Stimulated activated CD4-positive, alpha-beta T cell treated with anti-CD3 and anti-CD28 coated beads, Interleukin-1b, Interleukin-23, amount 100 ng/mL, for 4 hours (primary cell): ENCODE measurements around the gene SAMHD1.

Experiments
- DNase-seq, 2 donors: peaks; one replicate each; pipeline ENCODE4 v3.0.0-alpha.2; 2020; ENCODE audit warnings: low read depth in 2 of 2

Gene SAMHD1

DNA sequence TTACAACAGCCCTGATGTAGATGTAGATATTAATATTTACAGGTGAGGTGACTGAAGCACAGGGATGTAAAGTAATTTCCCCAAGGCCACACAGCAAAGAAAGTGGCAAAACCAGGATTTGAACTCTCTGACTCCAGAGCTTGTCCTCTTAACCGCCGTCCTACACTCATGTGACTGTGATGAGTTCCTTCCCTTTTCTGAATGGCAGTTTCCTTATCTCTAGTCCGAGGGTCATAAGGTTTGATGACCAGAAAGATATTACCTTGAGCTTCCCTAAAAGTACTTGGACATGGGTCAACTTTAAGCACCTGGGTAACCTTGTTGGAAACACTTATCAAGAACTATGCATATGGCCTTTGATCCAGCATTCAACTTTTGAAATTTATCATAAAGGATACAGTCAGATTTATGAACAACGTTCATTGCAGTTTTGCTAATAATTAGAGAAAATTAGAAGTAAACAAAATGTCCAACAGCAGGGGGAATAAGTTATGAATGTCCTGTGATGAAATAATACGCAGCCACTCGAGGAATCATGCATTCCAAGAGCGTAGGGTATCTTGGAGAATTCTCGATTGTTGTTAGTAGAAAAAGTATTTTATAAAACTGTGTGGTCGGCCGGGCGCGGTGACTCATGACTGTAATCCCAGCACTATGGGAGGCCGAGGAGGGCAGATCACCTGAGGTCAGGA lies 77.9 kb downstream of the SAMHD1 start:
- no peak for DNase-seq

DNA sequence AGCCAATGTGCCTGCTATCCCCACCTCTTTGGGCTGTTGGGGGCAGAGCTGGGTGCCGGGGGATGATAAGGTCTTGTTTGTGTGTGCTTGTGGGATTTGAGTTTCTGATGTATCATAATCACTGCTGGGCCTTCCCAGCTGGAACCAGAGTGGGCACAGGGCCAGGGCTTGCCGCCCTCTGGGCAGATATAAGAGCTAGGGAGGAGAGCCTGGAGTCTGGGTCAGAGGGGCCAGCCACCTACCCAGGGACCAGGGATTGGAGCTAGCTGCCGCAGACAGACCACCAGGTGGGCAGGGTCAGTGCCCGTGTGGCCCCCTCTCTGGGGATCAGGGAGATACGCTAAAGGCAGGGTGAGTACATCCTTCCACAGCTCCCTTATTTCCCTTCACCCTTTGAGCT lies 78.7 kb downstream of the SAMHD1 start:
- no peak for DNase-seq

DNA sequence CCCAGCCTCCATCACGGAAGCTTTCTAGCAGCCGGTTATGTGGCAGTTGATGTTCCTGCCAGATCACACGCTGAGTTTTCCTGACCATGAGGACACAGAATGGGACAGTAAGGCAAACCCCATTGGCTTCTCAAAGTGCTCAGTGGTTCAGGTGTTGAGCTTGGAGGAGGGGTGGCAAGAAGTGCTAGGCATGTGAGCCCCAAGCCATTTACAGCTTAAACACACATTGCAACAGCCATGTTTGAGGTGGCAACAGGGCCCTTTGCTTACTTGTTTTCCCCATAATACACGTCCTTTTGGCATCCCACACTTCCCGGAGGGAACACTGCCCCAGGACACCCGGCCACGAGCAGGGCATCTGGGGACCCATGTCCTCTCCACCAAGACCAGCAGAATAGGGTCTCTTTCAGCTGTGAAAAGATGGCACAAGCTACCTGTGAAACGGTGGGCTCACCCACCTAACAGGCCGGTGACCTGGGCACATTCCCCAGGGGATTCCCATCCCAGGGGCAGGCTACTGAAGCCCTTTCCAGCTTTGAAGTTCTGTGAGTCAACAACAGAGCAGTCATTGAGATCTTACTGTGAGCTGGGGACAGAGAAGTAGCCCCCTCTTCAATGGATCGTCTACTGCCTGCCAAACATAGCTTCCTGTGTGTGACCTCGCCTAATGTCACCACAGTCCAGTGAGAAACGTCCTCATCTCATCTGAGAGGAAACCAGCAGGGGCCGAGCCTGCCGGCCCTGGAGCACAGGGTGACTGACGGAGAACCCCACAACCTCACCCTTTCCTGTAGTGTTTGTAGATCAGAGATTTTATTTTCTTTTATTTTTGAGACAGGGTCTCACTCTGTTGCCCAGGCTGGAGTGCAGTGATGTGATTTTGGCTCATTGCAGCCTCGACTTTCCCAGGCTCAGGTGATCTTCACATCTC lies 79.6 kb downstream of the SAMHD1 start:
- no peak for DNase-seq

DNA sequence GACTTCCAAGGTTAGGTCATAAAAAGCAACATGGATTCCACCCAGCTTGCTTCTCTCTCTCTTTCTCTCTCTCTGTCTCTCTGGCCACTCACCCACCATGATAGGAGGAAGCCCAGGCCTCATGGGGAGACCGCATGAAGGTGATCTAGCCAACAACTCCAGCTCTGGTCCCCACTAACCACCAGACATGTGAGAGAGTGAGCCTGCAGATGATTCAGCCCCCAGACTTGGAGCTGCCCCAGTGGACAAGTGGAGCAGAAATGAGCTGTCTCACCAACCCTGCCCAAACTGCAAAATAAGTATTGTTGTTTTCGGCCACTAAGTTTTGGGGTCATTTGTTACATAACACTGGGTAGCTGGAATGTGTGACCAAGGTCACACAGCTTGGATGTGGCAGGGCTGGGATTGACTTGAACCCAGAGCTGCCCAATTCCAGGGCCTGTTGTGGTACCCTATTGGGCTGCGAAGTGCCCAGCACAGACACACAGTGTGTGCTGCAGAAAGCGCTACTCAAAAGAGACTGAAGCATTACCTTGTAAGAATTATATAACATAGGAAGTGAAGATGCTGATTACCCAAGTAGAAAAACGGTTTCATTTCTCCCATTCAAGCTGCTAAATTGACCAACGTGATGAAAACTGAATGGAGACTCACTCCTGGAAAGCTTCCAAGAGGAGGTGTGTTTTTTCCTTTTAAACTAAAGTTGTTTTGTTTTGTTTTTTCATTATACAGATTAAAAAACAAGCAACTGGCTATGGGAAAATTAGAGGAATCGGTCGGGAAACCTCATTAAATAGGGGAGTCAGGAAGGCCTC lies 84.6 kb downstream of the SAMHD1 start:
- no peak for DNase-seq

DNA sequence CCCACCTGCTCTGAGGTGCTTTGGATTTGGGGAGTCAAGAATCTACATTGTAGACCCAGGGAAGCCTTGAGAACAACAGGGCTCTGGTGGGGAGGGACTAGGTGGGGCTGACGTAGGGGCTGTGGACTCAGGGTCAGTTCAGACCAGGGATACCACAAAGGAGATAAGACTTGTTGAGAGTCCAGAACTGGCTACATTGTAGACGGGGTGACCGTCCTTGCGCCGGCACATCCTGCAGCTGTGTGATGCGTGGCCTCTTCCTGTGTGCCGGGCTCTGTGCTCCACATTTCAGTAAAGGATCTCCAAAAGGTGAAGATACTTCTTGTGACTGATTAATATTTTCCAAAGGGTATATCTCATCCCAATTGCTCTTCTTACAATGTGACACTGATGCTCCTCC lies 85.3 kb downstream of the SAMHD1 start:
- no peak for DNase-seq

DNA sequence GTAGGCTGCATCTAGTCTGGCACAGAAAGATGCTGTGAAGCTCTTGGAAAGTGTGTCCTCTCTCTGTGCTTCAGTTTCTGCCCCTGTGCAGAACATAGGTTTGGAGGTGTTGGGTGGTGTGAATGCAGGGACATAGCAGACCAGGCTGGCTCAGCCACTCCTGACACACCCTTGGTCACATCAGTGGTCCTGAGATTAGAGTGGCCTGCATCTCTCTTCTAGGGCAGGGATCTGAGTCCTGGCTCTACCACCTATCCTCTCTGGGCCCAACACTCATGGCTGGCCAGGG lies 85.7 kb downstream of the SAMHD1 start:
- no peak for DNase-seq

DNA sequence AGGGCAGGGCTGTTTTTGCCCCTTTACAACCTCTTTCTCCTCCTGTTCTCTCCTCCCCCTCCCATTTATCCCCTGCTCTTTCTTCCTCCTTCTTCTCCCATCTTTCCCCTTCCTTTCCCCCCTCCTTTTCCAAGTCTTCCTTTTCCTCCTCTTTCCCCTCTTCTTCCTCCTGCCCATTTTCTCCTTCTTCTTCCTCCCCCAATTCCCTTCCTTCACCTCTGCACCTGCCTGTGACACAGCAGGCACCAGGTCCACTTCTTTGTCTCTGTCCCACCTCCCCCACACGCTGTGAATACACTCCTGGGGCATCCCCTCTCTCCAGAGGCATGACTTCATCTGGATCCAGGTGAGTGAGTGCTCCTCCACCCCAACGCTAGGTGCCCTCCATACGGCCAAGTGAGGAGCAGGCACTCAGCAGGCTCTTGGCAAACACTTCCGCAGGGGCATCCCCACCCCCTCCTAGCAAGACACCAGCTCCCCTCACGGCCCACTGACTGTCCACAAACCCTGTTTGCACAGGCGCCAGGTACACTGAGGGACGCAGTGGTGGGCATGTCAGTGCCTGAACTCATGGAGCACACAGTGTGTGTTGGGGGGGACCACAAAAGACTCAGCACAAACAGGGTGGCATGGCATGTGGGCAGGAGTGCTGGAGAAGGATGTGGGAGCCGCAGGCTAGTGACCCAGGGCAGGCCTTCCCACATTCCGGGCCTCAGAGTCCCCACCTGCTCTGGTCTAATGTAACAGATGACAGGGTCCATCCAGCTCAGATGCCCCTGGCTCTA lies 86.2 kb downstream of the SAMHD1 start:
- no peak for DNase-seq

DNA sequence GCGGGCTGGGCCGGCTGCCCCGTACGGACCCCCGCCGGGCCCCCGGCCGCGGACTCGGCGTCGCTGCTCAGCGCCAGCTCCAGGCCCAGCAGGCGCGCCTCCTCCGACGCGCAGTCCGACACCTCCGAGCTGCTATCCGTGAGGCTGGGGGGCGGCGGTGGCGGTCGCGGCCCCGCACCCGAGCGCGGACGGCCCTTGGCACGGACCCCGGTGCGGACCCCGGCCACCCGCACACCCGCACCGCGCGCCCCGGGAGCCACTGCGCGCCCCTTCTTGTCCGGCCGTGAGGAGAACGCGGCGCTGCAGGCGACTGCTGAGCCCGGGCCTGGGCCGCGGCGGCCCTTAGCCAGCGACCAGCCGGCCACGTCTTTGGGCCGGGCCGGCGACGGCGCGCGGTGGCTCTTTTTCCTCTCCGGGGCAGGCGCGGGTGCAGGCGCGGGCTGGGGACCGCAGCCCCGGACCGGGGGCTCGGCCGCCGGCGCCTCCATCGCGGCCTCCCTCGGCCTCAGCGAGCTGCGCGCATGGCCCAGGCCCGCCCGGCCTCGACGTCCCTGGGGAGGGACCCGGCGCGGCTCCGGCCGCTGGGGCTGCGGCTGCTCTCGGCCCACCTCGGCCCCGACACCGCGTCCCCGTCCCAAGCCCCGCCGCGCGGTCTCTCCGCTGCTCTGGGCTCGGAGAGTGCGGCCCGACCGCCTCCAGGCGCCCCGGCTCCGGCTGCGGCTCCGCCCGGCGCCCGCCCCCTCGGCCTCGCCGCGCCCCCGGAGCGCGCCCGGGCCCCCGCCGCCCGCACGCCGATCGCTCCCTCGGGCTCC lies 88.4 kb downstream of the SAMHD1 start:
- no peak for DNase-seq

DNA sequence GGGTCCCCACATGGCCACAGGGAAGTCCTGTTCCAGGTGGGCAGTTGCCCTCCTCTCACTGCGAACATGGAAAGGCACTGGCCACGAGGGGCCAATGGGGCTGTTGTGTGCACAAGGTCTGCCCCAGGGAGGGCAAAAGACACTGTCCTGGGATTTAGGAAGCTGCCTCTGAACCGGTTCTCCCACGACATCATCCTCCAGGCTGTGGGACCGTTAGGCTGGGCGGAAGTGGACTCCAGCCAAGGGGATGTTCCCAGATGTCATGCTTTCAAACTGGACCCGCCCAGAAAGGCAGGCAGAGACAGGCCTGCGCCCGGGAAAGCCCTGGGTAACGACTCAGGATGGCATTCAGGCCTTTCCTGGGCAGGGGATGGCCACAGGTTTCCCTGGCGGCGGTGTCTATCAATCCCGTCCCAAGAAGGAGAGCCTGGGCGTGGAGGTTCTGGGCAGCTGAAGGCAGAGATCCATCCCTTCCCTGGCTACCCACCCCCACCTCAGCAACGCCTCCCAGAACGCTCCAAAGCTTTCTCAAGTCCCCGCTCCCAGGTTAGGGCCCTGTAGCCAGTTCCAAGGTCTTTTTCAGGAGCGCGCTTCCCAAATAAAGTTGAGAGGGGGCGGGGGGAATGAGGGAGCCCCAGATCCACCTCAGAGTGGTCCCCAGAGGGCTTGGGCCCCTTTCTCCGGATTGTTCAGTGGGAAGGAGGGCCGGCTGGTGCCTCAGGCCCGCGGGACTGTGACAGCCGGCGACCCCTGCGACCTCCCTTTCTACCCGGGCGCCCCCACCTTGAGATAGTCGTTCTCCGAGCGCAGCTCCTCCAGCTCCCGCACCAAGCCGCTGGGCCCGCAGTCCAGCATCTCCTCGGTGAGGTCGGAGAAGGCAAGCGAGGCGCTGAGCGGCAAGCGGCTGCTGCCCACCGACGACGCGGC lies 89.4 kb downstream of the SAMHD1 start:
- no peak for DNase-seq

DNA sequence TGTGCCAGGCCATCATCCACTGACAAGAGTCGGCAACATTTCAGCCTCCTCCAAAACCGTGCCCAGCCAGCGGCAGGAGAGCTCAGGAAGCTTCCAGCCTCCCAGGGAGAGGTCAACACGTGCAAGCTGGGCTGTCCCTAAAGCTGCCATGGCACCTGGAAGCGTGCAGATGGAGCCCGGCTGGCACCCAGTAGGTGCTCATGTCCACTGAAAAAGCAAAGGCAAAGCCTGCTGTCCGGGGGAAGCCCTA lies 90.0 kb downstream of the SAMHD1 start:
- DNase-seq: no peak

DNA sequence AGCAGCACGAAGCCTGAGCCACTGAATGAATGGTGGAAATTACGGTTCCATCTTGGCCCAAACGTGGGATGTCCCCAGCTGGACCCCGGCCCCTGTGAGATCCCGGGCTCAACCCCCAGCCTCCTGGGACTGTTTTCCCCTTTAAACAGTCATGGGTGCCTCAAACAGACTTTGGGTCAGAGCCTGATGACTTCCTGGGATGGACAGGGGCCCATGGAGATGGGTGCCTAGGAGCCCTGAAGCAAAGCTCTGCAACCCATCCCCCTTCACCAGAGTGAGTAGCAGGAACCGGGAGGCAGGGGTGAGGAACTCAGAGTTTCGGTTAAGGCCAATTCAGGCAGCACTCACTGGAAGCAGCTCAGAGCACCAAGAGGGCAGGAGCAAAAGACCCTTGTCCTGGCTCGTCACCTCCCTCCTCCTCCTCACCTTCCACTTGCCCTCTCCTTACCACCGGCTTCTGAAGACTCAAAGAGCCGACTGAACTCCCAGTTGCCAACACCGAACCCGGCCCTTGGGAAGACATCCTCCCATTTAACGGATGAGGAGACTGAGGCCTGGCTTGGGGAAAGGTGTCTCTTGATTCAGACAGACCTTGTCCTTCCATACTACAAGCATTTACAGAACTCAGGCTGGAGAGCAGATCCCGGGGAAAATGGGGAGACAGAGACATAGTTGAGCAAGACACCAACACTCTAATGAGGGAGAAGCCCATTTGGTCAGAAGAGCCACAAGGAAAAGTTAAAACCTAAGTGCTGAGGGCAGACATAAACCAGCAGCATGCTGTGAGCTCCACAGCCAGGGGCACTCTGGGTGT lies 90.5 kb downstream of the SAMHD1 start:
- DNase-seq: no peak

DNA sequence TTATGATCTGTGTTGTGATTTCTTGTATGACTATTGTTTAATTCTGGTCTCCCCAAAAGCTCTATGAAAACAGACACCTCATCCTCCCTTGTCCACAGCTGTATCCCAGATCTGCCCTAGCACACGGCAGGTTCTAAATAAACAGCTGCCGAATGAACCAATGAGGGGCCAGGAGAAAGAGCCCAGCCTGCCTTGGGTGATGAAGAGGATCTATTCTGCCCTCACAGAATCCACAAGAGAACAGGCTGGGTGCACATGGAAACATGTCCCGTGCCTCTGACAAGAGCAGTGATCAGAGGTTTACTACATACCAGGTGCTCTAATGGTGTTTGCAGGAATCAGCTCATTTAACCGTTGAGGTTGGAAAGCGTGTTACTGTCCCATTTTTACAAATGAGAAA lies 91.2 kb downstream of the SAMHD1 start:
- DNase-seq: no peak

DNA sequence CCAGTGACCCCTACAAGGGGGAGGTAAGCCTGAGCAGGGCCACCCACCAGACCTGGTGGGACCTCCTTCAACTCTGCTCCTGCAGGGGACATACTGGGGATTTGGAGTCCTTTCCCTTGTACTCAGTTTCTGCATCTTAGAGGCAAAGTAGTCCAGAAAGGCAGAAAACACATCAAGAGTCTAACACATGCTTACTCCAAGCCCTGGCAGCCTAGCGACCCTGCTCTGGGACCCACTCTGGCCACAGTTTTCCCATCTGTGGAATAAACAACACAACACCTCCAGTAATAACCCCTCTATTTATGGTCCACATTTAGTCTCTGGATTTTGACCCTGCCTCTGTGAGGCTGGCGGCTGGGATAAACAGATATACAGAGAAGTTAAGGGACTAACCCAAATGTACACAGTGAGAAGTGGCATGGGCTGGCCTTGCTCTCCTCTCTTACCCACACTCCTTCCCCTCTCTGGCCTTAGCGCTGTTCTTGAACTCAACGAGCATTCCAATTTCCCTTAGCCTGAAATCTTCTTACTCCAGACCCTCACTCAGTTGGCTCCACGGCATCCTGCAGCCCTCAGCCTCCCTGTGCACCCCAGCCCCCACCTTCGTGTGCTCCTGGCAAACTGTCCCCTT lies 91.7 kb downstream of the SAMHD1 start:
- DNase-seq: no peak

DNA sequence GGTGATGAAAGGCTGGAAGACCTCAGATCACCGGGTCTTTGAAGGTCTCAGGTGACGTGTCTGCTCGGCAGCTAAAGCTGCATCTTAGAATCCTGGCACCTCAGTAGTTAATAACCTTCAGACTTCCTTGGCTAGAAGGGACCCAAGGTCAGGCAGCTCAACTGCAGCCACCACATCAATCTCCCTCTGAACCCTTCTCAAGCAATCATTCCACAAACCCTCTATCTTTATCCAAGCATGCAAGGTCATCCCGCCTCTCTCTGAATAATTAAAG lies 92.3 kb downstream of the SAMHD1 start:
- no peak for DNase-seq

DNA sequence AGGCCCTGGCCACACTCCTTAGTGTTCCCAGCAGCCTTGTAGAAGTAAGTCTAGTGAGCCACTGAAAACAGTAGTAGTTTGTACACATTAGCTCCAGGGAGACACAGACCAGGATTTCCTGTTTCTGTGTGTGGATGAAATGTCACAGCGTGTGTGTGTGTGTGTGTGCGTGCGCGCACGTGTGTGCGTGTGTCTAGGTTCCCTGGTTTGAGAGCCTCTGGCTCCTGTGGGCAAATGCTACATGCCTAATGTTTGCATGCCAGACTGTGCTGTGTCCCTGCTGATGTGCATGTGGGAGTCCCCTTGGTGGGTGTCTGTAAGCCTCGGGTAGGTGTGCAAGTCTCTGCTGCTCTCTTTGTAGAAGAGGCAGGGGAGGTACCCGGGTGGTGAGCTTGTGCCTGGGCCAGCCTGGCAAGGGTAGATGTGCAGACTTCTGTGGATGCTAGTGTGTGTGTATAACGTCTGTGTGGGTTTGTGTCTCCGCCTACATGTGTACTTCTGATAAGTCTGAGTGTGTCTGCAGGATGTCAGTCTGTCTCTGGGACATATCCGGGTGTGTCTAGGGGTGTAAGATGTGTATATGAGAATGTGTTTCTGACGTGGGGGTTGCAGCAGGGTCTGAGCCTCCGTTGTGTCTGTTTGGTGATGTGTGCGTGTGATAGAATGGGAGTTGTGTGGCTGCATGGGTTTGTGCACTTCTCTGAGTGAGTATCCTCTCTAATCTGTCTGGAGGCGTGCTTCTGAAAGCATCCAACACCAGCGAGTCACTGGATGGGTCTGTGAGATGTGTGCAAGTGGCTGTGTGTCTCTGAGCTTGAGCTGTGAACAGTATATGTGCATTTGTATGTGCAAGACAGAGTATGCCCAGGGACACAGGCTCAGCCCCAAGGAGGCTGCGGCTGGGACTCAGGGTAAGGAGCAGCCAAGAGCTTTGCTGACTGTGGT lies 94.5 kb downstream of the SAMHD1 start:
- no peak for DNase-seq

DNA sequence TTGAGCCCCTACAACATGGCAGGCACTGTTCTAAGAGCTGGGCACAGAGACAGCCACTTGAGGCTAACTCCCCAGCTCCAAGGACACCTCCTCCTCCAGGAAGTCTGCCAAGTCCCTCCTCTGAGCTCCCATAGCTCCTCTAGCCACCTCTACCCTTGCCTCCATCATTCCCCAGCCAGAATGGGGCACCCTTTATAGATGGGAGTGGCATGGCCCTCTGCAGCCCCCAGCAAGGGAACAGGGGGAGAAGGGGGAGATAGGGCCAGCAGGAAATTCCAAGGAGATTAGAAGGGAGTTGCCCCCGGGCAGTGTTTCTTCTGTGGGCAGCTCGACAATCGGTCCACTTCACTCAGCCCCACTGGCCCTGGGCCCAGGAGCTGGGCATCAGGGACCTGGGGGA lies 95.3 kb downstream of the SAMHD1 start:
- no peak for DNase-seq

DNA sequence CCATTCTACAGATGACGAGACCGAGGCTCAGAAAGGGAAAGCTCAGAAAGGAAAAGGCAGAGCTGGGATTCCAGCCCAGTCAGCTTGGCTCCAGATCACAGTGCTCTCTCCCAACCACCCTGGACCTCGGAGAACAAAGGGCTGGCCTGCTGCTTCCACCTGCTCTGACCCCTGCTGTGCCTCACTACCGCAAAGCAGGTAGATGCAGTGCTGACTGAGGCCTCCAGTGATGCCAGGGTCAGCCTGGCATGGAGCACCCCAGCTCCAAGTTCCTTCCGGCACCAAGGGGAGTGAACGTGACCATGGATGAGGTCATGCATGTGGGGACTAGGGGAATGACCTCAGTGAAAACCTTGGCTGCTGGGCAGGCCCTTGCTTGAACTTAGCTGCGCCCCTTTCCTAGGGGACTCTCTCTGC lies 96.3 kb downstream of the SAMHD1 start:
- no peak for DNase-seq
